Naive thymus-derived CD4-positive, alpha-beta T cell (primary cell): Measurements from ENCODE around the gene TNRC6C. TPM values are rescaled to one million over a fixed set of nuclear protein-coding genes. Genes with fewer than 3 reads are reported as not detected.

Experiments used
- ATAC-seq: fragments of 150-1000 bp; cut with Tn5 transposase; 2 replicates; pipeline ENCODE4 v1.10.0; 2021; ENCODE audit warnings: mild to moderate bottlenecking, moderate library complexity
- CTCF ChIA-PET: fragments of 350-600 bp; sonication (Branson Sonifier 250); formaldehyde crosslinking; loops from one replicate; lab custom pipeline; 2021; ENCODE audit warnings: antibody characterized with exemption; lab: Charles Lee
- POLR2A ChIA-PET: fragments of 350-600 bp; sonication (Branson Sonifier 250); formaldehyde crosslinking; loops from one replicate; lab custom pipeline; 2021; ENCODE audit warnings: antibody characterized with exemption, inconsistent platforms; lab: Charles Lee
- DNase-seq, 9 donors: peaks; one replicate each; pipeline versions ENCODE4 v3.0.0 to v3.0.0-alpha.2; 2020 to 2022; ENCODE audit warnings: mixed read lengths in 1 of 9
- H3K27ac ChIP-seq: one replicate; pipeline ENCODE4 v1.7.0; 2013; ENCODE audit warnings: mild to moderate bottlenecking, low read depth, low read length, moderate library complexity
- H3K27me3 ChIP-seq, 2 donors: one replicate each; pipeline ENCODE4 v1.7.0; 2013; ENCODE audit warnings: low read length in 2 of 2, mild to moderate bottlenecking in 2 of 2, moderate library complexity in 2 of 2; ENCODE audit not compliant: control insufficient read depth in 2 of 2, insufficient read depth in 2 of 2
- H3K36me3 ChIP-seq, 3 experiments: 1 replicate in 2 of 3; 2 replicates in 1 of 3; pipeline ENCODE4 v1.7.0; 2013; ENCODE audit warnings: low read length in 3 of 3, mild to moderate bottlenecking in 3 of 3, moderate library complexity in 1 of 3; ENCODE audit not compliant: insufficient read depth in 3 of 3, control insufficient read depth in 2 of 3
- H3K4me1 ChIP-seq, 2 donors: one replicate each; pipeline ENCODE4 v1.7.0; 2013; ENCODE audit warnings: low read length in 2 of 2, mild to moderate bottlenecking in 2 of 2, moderate library complexity in 1 of 2; ENCODE audit not compliant: control insufficient read depth in 2 of 2, insufficient read depth in 2 of 2
- H3K4me3 ChIP-seq: 2 replicates; pipeline ENCODE4 v1.7.0; 2013; ENCODE audit warnings: mild to moderate bottlenecking, low read length
- H3K9me3 ChIP-seq, 3 experiments: 1 replicate in 2 of 3; 2 replicates in 1 of 3; pipeline ENCODE4 v1.7.0; 2013; ENCODE audit warnings: low read length in 3 of 3; ENCODE audit not compliant: control insufficient read depth in 2 of 3
- H3K27ac Mint-ChIP-seq, 9 donors: one replicate each; pipeline ENCODE4 v1.8.0; 2020 to 2022; ENCODE audit warnings: mixed read lengths in 9 of 9, mild to moderate bottlenecking in 8 of 9, moderate library complexity in 5 of 9, inconsistent platforms in 2 of 9
- H3K27me3 Mint-ChIP-seq, 5 donors: one replicate each; pipeline ENCODE4 v1.8.0; 2021 to 2022; ENCODE audit warnings: mixed read lengths in 5 of 5, mild to moderate bottlenecking in 1 of 5
- H3K36me3 Mint-ChIP-seq, 5 donors: one replicate each; pipeline ENCODE4 v1.8.0; 2020 to 2022; ENCODE audit warnings: mixed read lengths in 5 of 5, mild to moderate bottlenecking in 3 of 5, inconsistent platforms in 1 of 5
- H3K4me1 Mint-ChIP-seq, 7 donors: one replicate each; pipeline ENCODE4 v1.8.0; 2020 to 2022; ENCODE audit warnings: mixed read lengths in 7 of 7, mild to moderate bottlenecking in 3 of 7, inconsistent platforms in 1 of 7
- H3K4me3 Mint-ChIP-seq, 10 donors: one replicate each; pipeline ENCODE4 v1.8.0; 2020 to 2022; ENCODE audit warnings: mild to moderate bottlenecking in 10 of 10, mixed read lengths in 10 of 10, moderate library complexity in 6 of 10, inconsistent platforms in 2 of 10
- H3K9me3 Mint-ChIP-seq, 11 donors: one replicate each; pipeline ENCODE4 v1.8.0; 2020 to 2022; ENCODE audit warnings: mixed read lengths in 11 of 11, mild to moderate bottlenecking in 4 of 11, inconsistent platforms in 1 of 11, moderate library complexity in 1 of 11
- intact Hi-C, 2 donors: fragments of 100-400 bp; cut with micrococcal nuclease; formaldehyde crosslinking; loops; one replicate each; pipeline ENCODE4 v1.15.1; 2023
- polyA plus RNA-seq, 2 donors: library from polyadenylated mRNA; unstranded; fragments of 300-500 nt; fragmentation: Illumina TruSeq; gene quantifications; one replicate each; pipeline ENCODE4 v1.2.3, GENCODE V29; 2021
- total RNA-seq, 6 experiments: library from RNA in 5 of 6; stranded (reverse) in 5 of 6; gene quantifications; 1 replicate in 5 of 6; 2 replicates in 1 of 6; pipeline ENCODE4 v1.2.3 and lab custom pipeline; 2021 to 2026

The TNRC6C gene
- total and polyA plus RNA-seq, 7 experiments from 2014 or later: 7.4 to 133 (median 73.4) TPM

DNA sequence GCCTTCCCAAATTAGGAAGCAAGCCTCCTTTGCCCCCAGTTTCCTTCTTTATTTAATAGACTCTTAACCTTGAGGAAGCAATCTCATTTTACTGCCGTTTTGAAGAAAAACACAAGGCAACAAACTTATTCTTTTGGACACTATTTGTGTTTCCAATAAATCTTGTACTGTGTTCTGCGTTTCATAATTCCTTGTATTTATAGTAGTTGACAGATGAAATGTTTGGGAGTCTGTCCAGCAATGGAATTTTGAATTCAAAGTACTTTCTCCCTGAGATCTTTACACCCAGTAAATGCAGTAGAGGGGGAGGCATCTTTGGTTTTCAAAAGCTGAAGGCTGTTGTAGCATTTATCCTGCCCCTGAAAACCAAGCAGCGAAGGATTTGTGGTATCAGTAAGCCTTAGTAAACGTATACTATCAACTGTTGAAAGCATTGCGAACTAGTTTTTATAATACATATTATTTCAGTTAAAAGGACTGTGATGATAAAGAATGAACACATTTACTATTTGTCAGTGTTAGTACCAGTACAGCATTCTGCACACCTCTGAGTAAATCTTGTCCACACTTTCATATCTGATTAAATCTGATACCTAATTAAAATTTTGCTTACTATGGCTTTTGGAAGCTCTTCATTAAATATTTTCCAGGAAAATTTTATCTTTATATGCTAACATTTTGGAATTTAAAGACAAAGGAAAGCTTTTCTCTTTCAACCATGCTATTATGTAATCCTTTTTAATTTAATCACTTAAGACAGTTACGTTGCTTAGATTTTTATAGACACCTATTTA lies 83.1 kb downstream of the TNRC6C start:
- peak overlapping the region; percentile 62 for H3K27ac ChIP-seq
- peaks cover 11 to 43% (median 32%) of the 10 kb centered on the region in 5 donors for H3K36me3 Mint-ChIP-seq
- H3K9me3 Mint-ChIP-seq: peaks cover 0 to 4% (median 0%) of the 10 kb centered on the region in 11 donors
- no peaks in the 10 kb centered on the region for H3K27me3 Mint-ChIP-seq
- no peaks in the 10 kb centered on the region for H3K9me3 ChIP-seq
- peaks cover 0 to 88% (median 61%) of the 10 kb centered on the region in 7 donors for H3K4me1 Mint-ChIP-seq
- intact Hi-C loops: no loop called here
- no peaks in the 10 kb centered on the region for H3K27me3 ChIP-seq
- H3K4me3 ChIP-seq: no peak overlapping the region
- H3K36me3 ChIP-seq: peaks cover 0 to 23% (median 4%) of the 10 kb centered on the region in 3 experiments
- peak overlapping the region; percentile 64 to 85 (median 75) for H3K4me3 Mint-ChIP-seq
- H3K4me1 ChIP-seq: no peaks in the 10 kb centered on the region
- ATAC-seq: no peak
- no peak for DNase-seq
- ChIA-PET POLR2A (interaction anchor here (1.3 kb wide), 1 partner anchor 28 kb away, joined by 3 read pairs; no protein-coding TSS in a partner anchor), CTCF (interaction anchor here (0.6 to 1.4 kb wide), 2 partner anchors 28 to 417 kb away, joined by 3 to 5 read pairs; no protein-coding TSS in a partner anchor)
- peak overlapping the region in 8 of 9 donors; percentile 65 to 93 (median 77) for H3K27ac Mint-ChIP-seq

DNA sequence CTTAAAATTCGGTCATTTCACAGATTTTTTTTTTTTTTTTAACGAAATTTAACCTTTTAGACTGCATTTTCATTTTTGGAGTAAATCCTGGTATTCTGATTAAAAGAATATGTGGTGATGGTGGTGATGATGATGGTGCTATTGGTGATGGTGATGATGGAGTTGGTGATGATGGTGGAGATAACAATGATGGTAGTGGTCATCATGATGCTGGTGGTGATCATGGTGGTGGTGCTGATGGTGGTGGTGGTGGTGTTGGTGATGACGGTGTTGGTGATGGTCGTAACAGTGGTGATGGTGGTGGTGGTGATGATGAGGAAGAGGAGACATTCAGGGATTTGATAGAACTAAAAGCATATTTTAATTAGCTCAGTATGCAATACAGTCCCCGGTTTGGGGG lies 84.0 kb downstream of the TNRC6C start:
- peaks cover 0 to 85% (median 60%) of the 10 kb centered on the region in 7 donors for H3K4me1 Mint-ChIP-seq
- POLR2A ChIA-PET: interaction anchor here (0.8 kb wide), 1 partner anchor 9 kb away, joined by 3 read pairs; no protein-coding TSS in a partner anchor
- ATAC-seq (no peak), DNase-seq (no peak)
- H3K4me3 ChIP-seq: no peak overlapping the region
- H3K27ac ChIP-seq: no peak overlapping the region
- H3K36me3 ChIP-seq: peaks cover 0 to 16% (median 4%) of the 10 kb centered on the region in 3 experiments
- peak overlapping the region in 4 of 10 donors; percentile 10 to 73 (median 25) for H3K4me3 Mint-ChIP-seq
- H3K36me3 Mint-ChIP-seq: peaks cover 7 to 39% (median 29%) of the 10 kb centered on the region in 5 donors
- H3K27me3 Mint-ChIP-seq: no peaks in the 10 kb centered on the region
- no peaks in the 10 kb centered on the region for H3K9me3 ChIP-seq
- CTCF ChIA-PET: interaction anchor here (1.4 kb wide), 1 partner anchor 29 kb away, joined by 3 read pairs; no protein-coding TSS in a partner anchor
- intact Hi-C loops: no loop called here
- no peaks in the 10 kb centered on the region for H3K4me1 ChIP-seq
- H3K27ac Mint-ChIP-seq: peak overlapping the region in 7 of 9 donors; percentile 6 to 65 (median 33)
- H3K9me3 Mint-ChIP-seq: peaks cover 0 to 4% (median 0%) of the 10 kb centered on the region in 11 donors
- H3K27me3 ChIP-seq: no peaks in the 10 kb centered on the region

DNA sequence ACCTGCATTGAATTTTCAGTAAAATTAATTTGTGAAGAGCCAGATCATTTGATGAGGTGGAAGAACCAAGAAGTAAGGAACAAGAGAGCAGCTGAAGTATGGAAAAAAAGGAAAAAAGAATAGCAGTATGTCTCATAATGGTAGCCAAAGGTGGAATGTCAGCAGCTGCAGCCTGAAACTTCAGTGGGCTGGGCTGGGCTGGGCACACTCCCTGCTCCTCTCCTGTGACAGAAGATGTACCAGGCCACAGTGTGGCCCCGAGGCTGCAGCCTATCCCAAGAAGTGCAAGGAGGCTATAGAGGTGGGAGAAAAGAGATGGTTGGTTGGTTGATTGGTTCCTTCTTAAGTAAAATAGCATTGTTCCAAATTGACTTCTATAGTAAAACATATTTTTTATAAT lies 84.5 kb downstream of the TNRC6C start:
- H3K4me1 ChIP-seq: no peaks in the 10 kb centered on the region
- H3K4me3 ChIP-seq: no peak overlapping the region
- peaks cover 0 to 82% (median 57%) of the 10 kb centered on the region in 7 donors for H3K4me1 Mint-ChIP-seq
- H3K27ac ChIP-seq: no peak overlapping the region
- H3K4me3 Mint-ChIP-seq: peak overlapping the region in 3 of 10 donors; percentile 10 to 26 (median 24)
- no peaks in the 10 kb centered on the region for H3K27me3 Mint-ChIP-seq
- H3K27me3 ChIP-seq: no peaks in the 10 kb centered on the region
- H3K9me3 ChIP-seq: no peaks in the 10 kb centered on the region
- peak overlapping the region in 2 of 9 donors; percentile 33 to 65 for H3K27ac Mint-ChIP-seq
- ChIA-PET POLR2A (interaction anchor here (0.8 to 1.3 kb wide), 2 partner anchors 9 to 27 kb away, joined by 3 to 4 read pairs; no protein-coding TSS in a partner anchor), CTCF (interaction anchor here (1.4 kb wide), 1 partner anchor 30 kb away, joined by 3 read pairs; no protein-coding TSS in a partner anchor)
- ATAC-seq (no peak), DNase-seq (no peak)
- H3K36me3 Mint-ChIP-seq: peaks cover 7 to 36% (median 26%) of the 10 kb centered on the region in 5 donors
- intact Hi-C loops: no loop called here
- peaks cover 0 to 4% (median 0%) of the 10 kb centered on the region in 11 donors for H3K9me3 Mint-ChIP-seq
- peaks cover 0 to 13% (median under 1%) of the 10 kb centered on the region in 3 experiments for H3K36me3 ChIP-seq

DNA sequence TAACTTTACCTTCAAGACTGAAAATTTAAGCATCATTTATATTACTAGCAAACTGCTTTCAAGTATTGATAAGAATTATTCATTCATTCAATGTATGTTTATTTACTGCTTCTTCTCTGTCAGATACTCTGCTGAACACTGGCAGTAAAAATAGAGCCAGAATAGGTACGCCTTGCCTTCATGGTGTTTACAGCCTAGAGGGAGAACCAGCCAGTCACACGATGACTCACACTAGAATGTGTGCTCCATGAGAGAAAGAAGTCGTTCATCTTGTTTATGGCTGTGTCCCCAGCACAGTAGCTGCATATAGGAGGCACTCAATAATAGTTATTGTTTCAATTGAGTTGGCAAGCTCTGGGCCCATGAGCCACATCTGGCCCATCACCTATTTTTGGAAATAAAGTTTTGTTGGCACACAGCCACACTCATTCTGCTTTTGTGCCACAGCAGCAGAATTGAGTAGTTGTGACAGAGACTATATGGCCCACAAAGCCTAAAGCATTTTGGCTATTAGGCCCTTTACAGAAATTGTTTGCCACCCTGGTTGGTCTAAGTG lies 85.9 kb downstream of the TNRC6C start:
- H3K27me3 Mint-ChIP-seq: no peaks in the 10 kb centered on the region
- intact Hi-C loops: no loop called here
- peak overlapping the region in 1 of 10 donors; percentile 43 for H3K4me3 Mint-ChIP-seq
- H3K27me3 ChIP-seq: no peaks in the 10 kb centered on the region
- no peaks in the 10 kb centered on the region for H3K9me3 ChIP-seq
- ChIA-PET POLR2A (interaction anchor here (1.3 kb wide), 1 partner anchor 26 kb away, joined by 4 read pairs; no protein-coding TSS in a partner anchor), CTCF (interaction anchor here (0.6 to 1.0 kb wide), 2 partner anchors 19 to 30 kb away, joined by 3 to 5 read pairs; no protein-coding TSS in a partner anchor)
- peaks cover 0 to 4% (median 0%) of the 10 kb centered on the region in 11 donors for H3K9me3 Mint-ChIP-seq
- H3K4me1 Mint-ChIP-seq: peaks cover 3 to 85% (median 61%) of the 10 kb centered on the region in 7 donors
- H3K27ac Mint-ChIP-seq: peak overlapping the region in 6 of 9 donors; percentile 39 to 81 (median 56)
- no peak overlapping the region for H3K4me3 ChIP-seq
- H3K27ac ChIP-seq: no peak overlapping the region
- H3K36me3 ChIP-seq: peaks cover 1 to 19% (median 5%) of the 10 kb centered on the region in 3 experiments
- no peak for DNase-seq
- peaks cover 9 to 47% (median 34%) of the 10 kb centered on the region in 5 donors for H3K36me3 Mint-ChIP-seq
- ATAC-seq: no peak
- H3K4me1 ChIP-seq: no peaks in the 10 kb centered on the region

- H3K27ac ChIP-seq: no peak overlapping the region
- H3K27me3 ChIP-seq: no peaks in the 10 kb centered on the region
- H3K9me3 ChIP-seq: no peaks in the 10 kb centered on the region
- CTCF ChIA-PET: no interaction called here
- DNase-seq (no peak), ATAC-seq (no peak)
- no peak overlapping the region for H3K4me3 ChIP-seq
- Mint-ChIP-seq H3K27ac (peak overlapping the region in 4 of 9 donors; percentile 39 to 57 (median 52)), H3K27me3 (no peaks in the 10 kb centered on the region), H3K4me1 (peaks cover 10 to 85% (median 60%) of the 10 kb centered on the region in 7 donors), H3K36me3 (peaks cover 16 to 54% (median 43%) of the 10 kb centered on the region in 5 donors), H3K9me3 (peaks cover 0 to 4% (median 0%) of the 10 kb centered on the region in 11 donors), H3K4me3 (peak overlapping the region in 1 of 10 donors; percentile 43)
- intact Hi-C loops: no loop called here
- H3K36me3 ChIP-seq: peaks cover 9 to 26% (median 14%) of the 10 kb centered on the region in 3 experiments
- POLR2A ChIA-PET: no interaction called here
- no peaks in the 10 kb centered on the region for H3K4me1 ChIP-seq
These were observed 86.8 kb downstream of the TNRC6C start for GRCh38 chr17:78045316-78045715.

- Histone ChIP-seq H3K36me3 (peaks cover 9 to 42% (median 23%) of the 10 kb centered on the region in 3 experiments), H3K27me3 (no peaks in the 10 kb centered on the region), H3K27ac (no peak overlapping the region), H3K4me3 (no peak overlapping the region), H3K4me1 (no peaks in the 10 kb centered on the region), H3K9me3 (no peaks in the 10 kb centered on the region)
- H3K27me3 Mint-ChIP-seq: no peaks in the 10 kb centered on the region
- H3K4me3 Mint-ChIP-seq: peak overlapping the region in 2 of 10 donors; percentile 4 to 9
- H3K9me3 Mint-ChIP-seq: peaks cover 0 to 4% (median 0%) of the 10 kb centered on the region in 11 donors
- no peak for DNase-seq
- H3K4me1 Mint-ChIP-seq: peaks cover 10 to 82% (median 55%) of the 10 kb centered on the region in 7 donors
- no peak for ATAC-seq
- ChIA-PET CTCF (interaction anchor here (0.8 kb wide), 1 partner anchor 26 kb away, joined by 4 read pairs; no protein-coding TSS in a partner anchor), POLR2A (interaction anchor here (0.9 kb wide), 1 partner anchor 15 kb away, joined by 3 read pairs; no protein-coding TSS in a partner anchor)
- intact Hi-C loops: no loop called here
- peaks cover 19 to 65% (median 54%) of the 10 kb centered on the region in 5 donors for H3K36me3 Mint-ChIP-seq
- peak overlapping the region in 2 of 9 donors; percentile 14 to 74 for H3K27ac Mint-ChIP-seq
These were observed 88.4 kb downstream of the TNRC6C start for GRCh38 chr17:78046923-78047322.
